HT-29 (cell line): ENCODE measurements around the gene RSU1. TPM values are rescaled to one million over a fixed set of nuclear protein-coding genes. Genes with fewer than 3 reads are reported as not detected.
"Not testable (repeated sequence)": the region's sequence is repeated elsewhere in the genome, so short reads cannot be mapped to it uniquely, and the experiment has no call there.

Experiments
- DNase-seq: peaks from one replicate; pipeline ENCODE4 v3.0.0-alpha.2; 2015; ENCODE audit warnings: low spot score
- total RNA-seq: library from RNA; depleted of rRNA; stranded (reverse); fragments of >200 nt; shearing (Covaris generic); gene quantifications from 2 replicates; pipeline ENCODE4 v1.2.3, GENCODE V29; 2014

Gene RSU1
- total RNA-seq, 1 experiment from 2014 or later: 9.5 TPM

- no peak for DNase-seq
Observed at GRCh38 chr10:16787361-16787791, 29.8 kb downstream of the RSU1 start.

GRCh38 chr10:16780338-16780880, 36.8 kb downstream of the RSU1 start:
- DNase-seq: no peak

GRCh38 chr10:16779384-16779915, 37.8 kb downstream of the RSU1 start:
- DNase-seq: no peak

GRCh38 chr10:16777473-16778370, 39.5 kb downstream of the RSU1 start:
- DNase-seq: peak; percentile 54

GRCh38 chr10:16776896-16777295, 40.3 kb downstream of the RSU1 start:
- no peak for DNase-seq

- DNase-seq: no peak
Observed at GRCh38 chr10:16773334-16773733, 43.9 kb downstream of the RSU1 start.

GRCh38 chr10:16770670-16771069, 46.6 kb downstream of the RSU1 start:
- DNase-seq: no peak

- no peak for DNase-seq
Observed at GRCh38 chr10:16770141-16770540, 47.1 kb downstream of the RSU1 start.

GRCh38 chr10:16769331-16769730, 47.9 kb downstream of the RSU1 start:
- DNase-seq: no peak

- no peak for DNase-seq
Observed at GRCh38 chr10:16768702-16769101, 48.5 kb downstream of the RSU1 start.

GRCh38 chr10:16765509-16766375, 51.5 kb downstream of the RSU1 start:
- DNase-seq: no peak

- no peak for DNase-seq
Observed at GRCh38 chr10:16761300-16761699, 55.9 kb downstream of the RSU1 start.

GRCh38 chr10:16756561-16757221, 60.5 kb downstream of the RSU1 start:
- DNase-seq: no peak

GRCh38 chr10:16754765-16755164, 62.5 kb downstream of the RSU1 start:
- DNase-seq: no peak

- DNase-seq: not testable (repeated sequence)
Observed at GRCh38 chr10:16752849-16753248, 64.4 kb downstream of the RSU1 start.

GRCh38 chr10:16752099-16752498, 65.1 kb downstream of the RSU1 start:
- DNase-seq: no peak

GRCh38 chr10:16751244-16751643, 66.0 kb downstream of the RSU1 start:
- no peak for DNase-seq

GRCh38 chr10:16750461-16750860, 66.8 kb downstream of the RSU1 start:
- DNase-seq: no peak

- no peak for DNase-seq
Observed at GRCh38 chr10:16748749-16749148, 68.5 kb downstream of the RSU1 start.

GRCh38 chr10:16746856-16747255, 70.4 kb downstream of the RSU1 start:
- DNase-seq: no peak

- no peak for DNase-seq
Observed at GRCh38 chr10:16745061-16745460, 72.2 kb downstream of the RSU1 start.
